IPS-18c (cell line): ENCODE results near the gene PODXL.
"Not testable (repeated sequence)": the region's sequence is repeated elsewhere in the genome, so short reads cannot be mapped to it uniquely, and the experiment has no call there.

Source experiments
- H3K4me3 ChIP-seq: 2 replicates; pipeline ENCODE4 v1.7.0; 2013; ENCODE audit warnings: low read depth, mild to moderate bottlenecking, low read length, moderate library complexity; ENCODE audit not compliant: insufficient read depth
- H3K9me3 ChIP-seq: one replicate; pipeline ENCODE4 v1.6.1; 2013; ENCODE audit warnings: mild to moderate bottlenecking, low read length, moderate library complexity; ENCODE audit not compliant: control insufficient read depth, insufficient read depth

Gene PODXL

GRCh38 chr7:131505636-131506557, 50.5 kb downstream of the PODXL start:
- Histone ChIP-seq H3K9me3 (no peaks in the 10 kb centered on the region), H3K4me3 (no peak overlapping the region)

DNA sequence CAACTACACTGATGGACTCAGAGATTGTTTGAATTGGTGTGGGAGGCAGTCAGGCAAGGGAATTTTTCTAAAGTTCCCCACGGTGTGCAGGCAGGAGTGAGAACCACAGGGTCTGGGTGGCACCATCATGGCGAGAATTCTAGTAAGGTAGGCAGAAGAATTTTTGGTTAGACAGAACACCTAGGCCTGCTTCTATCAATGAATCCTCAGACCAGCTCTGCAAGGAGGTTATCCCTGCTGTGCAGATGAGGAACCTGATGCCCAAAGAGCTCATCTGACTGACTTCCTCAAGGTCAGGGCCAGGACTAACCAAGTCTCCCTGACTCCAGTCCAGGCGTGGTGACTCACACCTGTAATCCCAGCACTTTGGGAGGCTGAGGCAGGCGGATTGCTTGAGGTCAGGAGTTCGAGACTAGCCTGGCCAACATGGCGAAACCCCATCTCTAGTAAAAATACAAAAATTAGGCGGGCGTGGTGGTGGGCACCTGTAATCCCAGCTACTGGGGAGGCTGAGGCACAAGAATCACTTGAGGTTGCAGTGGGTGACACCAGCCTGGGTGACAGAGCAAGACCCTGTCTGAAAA, 51.3 kb downstream of the PODXL start:
- not testable (repeated sequence) for H3K9me3 ChIP-seq, H3K4me3 ChIP-seq

GRCh38 chr7:131504157-131504899, 52.1 kb downstream of the PODXL start:
- no peaks in the 10 kb centered on the region for H3K9me3 ChIP-seq
- no peak overlapping the region for H3K4me3 ChIP-seq

GRCh38 chr7:131503639-131504038, 52.8 kb downstream of the PODXL start:
- Histone ChIP-seq H3K9me3 (no peaks in the 10 kb centered on the region), H3K4me3 (no peak overlapping the region)

GRCh38 chr7:131502810-131503508, 53.5 kb downstream of the PODXL start:
- no peak overlapping the region for H3K4me3 ChIP-seq
- no peaks in the 10 kb centered on the region for H3K9me3 ChIP-seq

DNA sequence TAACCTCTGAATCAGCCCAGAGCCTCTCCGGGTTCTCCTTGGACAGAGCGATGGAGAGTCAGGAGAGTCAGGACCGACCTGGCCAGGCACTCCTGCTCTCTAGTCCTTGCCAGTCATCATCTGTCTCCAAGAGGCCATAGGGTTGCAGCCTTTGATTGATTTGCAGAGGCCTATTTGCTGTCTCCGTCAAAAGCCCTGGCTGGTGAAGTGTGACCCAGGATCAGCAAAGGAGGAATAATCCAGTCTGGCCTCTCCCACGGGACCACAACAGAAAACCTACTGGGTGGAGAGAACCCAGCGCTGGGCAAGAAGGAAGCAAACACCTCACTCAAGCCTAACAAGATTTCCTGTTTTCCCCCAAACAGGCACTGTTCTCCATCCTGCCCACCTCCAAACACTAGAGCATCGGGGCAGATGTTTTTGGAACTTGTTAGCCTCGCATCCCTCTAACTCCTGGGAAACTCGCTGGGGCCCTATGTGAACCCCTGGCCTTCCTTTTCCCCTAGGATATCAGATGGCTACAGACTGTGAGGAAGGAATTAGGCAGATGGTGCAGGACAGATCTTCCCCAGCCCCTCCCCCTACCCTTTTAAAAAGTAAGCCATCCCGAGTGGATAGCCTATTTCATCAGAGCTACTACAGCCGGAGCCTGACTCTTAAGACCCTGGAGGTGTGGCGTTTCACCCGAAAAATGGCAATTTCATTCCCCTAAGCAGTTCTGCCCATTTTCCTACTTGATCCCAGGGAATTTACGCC, 54.3 kb downstream of the PODXL start:
- Histone ChIP-seq H3K9me3 (no peaks in the 10 kb centered on the region), H3K4me3 (no peak overlapping the region)

- Histone ChIP-seq H3K4me3 (no peak overlapping the region), H3K9me3 (no peaks in the 10 kb centered on the region)
Observed at GRCh38 chr7:131501422-131501821, 55.0 kb downstream of the PODXL start.

- Histone ChIP-seq H3K4me3 (no peak overlapping the region), H3K9me3 (no peaks in the 10 kb centered on the region)
Observed at GRCh38 chr7:131500357-131500756, 56.1 kb downstream of the PODXL start.

- H3K9me3 ChIP-seq, result no peaks in the 10 kb centered on the region
- no peak overlapping the region for H3K4me3 ChIP-seq
Observed at GRCh38 chr7:131499801-131500200, 56.6 kb downstream of the PODXL start.

DNA sequence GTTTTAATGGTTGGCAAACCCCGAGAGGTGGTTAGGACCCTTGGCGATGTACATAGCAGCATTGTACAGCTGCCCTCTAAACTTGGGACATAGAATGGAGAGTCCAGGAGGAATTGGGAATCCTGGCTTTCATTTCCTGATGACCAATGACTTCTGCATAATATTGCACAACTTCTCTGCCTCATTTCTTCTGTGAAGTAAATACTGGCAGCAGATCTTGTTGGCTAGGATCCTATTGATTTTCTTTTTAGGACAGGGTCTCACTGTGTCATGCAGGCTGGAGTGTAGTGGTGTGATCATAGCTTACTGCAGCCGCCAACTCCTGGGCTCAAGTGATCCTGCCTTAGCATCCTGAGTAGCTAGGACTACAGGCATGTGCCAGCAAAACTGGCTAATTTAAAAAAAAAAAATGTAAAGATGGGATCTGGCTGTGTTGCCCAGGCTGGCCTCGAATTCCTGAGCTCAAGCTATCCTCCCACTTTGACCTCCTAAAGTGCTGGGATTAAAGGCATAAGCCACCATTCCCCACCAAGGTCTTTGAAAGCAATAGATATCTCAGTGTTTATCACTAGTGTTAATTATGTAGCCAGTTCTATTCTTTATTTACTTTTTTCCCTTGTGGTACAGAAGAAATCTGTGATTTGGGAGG, 58.1 kb downstream of the PODXL start:
- no peaks in the 10 kb centered on the region for H3K9me3 ChIP-seq

GRCh38 chr7:131497454-131497853, 59.0 kb downstream of the PODXL start:
- Histone ChIP-seq H3K4me3 (no peak overlapping the region), H3K9me3 (no peaks in the 10 kb centered on the region)

More for the DNA sequence above, 58.1 kb downstream of the PODXL start:
- no peak overlapping the region for H3K4me3 ChIP-seq

GRCh38 chr7:131495669-131496498, 60.5 kb downstream of the PODXL start:
- Histone ChIP-seq H3K9me3 (no peaks in the 10 kb centered on the region), H3K4me3 (no peak overlapping the region)

GRCh38 chr7:131494182-131494581, 62.2 kb downstream of the PODXL start:
- Histone ChIP-seq H3K9me3 (no peaks in the 10 kb centered on the region), H3K4me3 (no peak overlapping the region)

- no peaks in the 10 kb centered on the region for H3K9me3 ChIP-seq
- H3K4me3 ChIP-seq, result no peak overlapping the region
Observed at GRCh38 chr7:131493581-131493980, 62.8 kb downstream of the PODXL start.

DNA sequence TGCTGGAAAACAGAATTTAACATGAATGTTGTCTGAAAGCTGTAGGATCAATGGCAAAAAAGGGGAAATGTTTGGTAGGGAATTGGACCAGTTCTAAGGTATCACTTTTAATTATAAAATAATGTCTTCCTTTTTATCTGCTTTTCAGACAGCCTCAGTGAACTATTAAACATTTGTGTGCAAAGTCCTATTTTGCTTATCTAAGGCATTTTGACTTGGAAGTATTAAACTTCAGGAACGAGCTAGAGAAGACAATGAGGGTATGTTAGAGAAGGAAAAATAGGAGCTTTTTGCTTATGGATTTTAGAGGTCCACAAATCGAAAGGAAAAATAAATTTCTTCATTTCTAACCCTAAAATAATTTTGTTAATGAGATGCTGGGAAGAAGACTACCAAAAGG, 63.3 kb downstream of the PODXL start:
- H3K9me3 ChIP-seq, result no peaks in the 10 kb centered on the region
- H3K4me3 ChIP-seq, result no peak overlapping the region

DNA sequence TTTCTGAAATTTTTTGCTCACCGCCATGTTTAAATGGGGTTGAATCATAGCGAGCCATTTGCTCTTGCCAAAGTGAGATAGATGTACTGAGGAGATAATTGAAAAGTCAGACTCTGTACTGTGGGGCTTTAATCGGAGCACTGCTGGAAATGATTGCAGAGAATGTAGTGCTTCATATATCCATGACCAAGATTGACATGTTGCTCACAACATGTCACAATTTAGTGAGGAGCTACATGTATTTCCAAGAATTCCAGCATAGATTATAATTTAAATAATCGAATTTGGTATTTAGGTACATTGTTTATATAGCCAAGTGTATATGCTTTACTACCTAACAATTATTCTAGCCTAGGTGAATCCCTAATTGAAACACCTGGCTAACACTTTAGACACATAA, 66.5 kb downstream of the PODXL start:
- no peak overlapping the region for H3K4me3 ChIP-seq
- H3K9me3 ChIP-seq, result no peaks in the 10 kb centered on the region
